GM12875 (cell line): ENCODE results near the gene ZNF74.

Experiments used
- H3K4me3 ChIP-seq: one replicate; pipeline ENCODE4 v1.5.1; 2011; ENCODE audit warnings: low read depth, low read length, control low read depth
- TF ChIP-seq, protein P1 (sequence below): IDR thresholded peaks from 2 replicates; pipeline ENCODE4 v1.5.1; 2011; ENCODE audit warnings: low read depth, mild to moderate bottlenecking, control low read depth, inconsistent platforms, low read length, moderate library complexity, borderline replicate concordance; ENCODE audit not compliant: insufficient read depth

Gene ZNF74

DNA sequence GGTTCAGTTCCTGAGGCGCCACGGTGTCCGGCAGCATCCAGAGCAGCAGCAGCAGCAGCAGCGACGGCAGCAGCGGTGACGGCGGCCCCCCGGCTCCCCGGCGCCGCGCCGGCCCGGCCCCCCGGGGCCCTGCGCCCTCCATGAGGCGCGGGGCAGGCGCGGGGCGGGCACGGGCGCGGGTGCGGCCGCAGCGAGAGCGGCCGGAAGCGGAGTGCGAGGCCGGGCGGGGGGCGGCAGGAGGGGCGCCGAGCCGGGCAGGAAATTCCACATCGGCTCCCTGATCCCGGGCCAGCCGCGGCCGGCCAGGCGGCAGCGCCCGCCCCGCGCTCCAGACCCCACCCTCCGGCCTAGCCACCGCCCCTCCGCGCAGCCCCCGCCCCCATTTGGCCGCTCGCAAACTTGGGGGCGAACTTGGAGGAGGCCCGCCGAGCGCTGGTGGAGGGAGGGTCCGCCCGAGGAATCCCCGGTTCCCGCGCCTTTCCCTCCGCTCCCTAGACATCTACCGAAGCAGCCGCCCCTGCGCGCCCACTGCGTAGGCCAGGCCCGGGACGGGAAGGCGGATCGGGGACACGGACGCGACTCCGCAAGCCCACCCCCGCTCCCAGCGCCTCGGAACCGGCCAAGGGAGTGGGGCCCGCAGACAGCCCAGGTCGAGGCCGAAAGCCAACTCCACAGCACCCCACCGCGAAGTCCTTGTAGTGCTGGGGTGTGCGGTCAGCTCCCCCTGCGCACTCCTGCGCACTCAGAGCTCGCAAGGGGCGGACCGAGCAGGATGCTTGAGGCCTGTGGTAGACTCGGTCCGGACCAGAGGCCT is 43.9 kb downstream of the ZNF74 start, which contains the start of gene SCARF2:
SCARF2 (minus strand) TSS at position 213 of the 814 bp plus-strand sequence; CDS start at position 142, 71 bp downstream.
- TF ChIP-seq, protein P1, sequence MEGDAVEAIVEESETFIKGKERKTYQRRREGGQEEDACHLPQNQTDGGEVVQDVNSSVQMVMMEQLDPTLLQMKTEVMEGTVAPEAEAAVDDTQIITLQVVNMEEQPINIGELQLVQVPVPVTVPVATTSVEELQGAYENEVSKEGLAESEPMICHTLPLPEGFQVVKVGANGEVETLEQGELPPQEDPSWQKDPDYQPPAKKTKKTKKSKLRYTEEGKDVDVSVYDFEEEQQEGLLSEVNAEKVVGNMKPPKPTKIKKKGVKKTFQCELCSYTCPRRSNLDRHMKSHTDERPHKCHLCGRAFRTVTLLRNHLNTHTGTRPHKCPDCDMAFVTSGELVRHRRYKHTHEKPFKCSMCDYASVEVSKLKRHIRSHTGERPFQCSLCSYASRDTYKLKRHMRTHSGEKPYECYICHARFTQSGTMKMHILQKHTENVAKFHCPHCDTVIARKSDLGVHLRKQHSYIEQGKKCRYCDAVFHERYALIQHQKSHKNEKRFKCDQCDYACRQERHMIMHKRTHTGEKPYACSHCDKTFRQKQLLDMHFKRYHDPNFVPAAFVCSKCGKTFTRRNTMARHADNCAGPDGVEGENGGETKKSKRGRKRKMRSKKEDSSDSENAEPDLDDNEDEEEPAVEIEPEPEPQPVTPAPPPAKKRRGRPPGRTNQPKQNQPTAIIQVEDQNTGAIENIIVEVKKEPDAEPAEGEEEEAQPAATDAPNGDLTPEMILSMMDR = no peak
- no peak within 1 kb of the TSS for H3K4me3 ChIP-seq

DNA sequence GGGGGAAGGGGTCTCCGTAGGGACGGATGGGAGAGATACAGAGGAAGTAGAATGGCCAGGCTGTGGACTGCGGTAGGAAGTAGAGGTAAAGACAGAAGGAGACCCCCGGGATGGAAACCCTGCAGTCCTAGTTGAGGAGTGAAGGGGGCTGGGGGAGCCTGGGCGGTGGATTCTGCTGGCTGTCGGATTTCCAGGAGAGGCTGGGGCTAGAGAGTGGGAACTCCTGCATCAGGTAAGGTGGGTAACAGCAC is 44.4 kb downstream of the ZNF74 start:
- TF ChIP-seq, protein P1 = no peak
- H3K4me3 ChIP-seq = no peak overlapping the region

DNA sequence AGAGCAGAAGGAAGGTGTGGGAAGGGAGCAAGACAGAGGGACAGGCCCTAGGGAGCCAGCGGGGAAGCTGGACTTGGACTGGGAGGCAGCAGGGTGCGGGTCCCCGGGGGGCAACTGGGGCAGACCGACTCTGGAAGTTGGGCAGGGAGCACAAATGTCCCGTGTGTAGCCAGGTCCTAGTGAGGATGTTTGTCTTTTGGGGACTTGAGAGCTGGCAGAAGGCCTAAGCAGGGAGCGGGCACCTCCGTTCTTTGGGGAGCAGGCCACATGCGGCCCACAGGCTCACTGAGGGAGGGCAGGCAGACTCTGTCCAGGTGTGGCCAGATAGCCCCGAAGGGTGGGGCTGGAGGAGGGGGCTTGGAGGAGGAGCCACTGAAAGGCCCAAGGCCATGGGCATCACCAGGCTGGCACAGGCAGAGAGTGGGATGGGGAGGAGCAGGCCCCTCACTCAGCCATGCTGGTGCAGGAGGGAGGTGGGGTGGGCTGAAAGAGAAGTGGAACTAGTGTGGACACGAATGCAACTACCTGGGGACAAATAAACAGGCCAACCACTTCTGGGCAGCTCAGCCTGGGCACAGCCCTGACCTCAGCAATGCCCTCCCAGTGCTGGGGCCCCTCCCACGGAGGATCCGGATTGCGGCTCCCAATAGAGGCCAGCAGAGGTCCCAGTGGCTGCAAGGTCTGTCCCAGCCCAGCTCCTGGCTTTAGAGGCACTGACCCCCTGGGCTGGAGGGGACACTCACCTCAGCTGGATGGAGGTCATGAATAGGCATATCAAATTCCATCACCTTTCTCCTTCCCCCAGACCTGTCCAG is 44.9 kb downstream of the ZNF74 start:
- TF ChIP-seq, protein P1 = no peak
- H3K4me3 ChIP-seq = no peak overlapping the region

DNA sequence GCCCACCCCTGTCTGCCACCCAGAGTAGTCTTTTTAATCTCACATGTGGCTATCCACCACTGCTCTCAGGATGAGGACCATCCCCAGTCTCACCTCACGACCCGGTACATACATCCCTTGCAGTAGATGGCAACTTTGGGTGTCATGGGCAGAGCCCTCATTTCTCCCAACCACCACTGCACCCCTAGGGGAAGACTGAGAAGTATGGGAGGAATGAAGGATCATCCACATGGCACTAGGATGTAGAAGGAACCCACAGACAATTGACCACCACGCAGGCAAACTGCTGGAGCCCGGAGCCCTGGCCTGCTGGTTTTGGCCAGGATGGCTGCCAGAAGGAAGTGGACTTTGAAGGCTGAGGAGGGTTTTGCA is 45.6 kb downstream of the ZNF74 start:
- H3K4me3 ChIP-seq = no peak overlapping the region
- TF ChIP-seq, protein P1 = no peak

DNA sequence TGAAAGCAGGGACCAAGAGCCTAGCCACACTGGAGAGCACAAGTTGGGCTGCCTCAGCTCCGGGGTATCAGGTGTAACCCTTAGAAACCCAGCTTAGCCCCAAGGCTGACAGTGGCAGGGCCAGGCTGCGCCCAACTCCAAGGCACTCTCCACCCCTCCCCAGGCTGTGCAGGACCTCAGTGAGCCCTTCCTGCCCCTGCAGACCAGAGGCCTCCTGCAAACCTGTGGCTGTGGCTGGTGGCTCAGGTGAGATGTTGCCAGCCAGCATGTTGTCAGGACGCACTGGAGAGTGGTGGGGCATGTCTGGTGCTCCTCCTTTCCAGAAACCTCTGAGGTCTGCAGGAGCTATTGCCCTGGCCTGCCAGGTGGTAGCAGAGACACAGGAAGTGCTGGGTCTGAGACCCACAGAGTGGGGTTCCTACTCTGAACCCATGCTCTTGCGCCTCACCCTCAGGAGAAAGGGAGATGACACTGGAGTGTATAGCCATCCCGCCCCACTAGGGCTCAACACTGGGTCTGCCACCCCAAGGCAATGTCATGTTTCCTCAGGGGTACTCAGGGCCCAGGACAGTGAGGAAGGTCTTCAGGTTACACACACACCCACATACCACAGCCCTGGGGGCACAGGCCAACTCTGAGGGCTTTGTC is 46.1 kb downstream of the ZNF74 start:
- TF ChIP-seq, protein P1 = no peak
- no peak overlapping the region for H3K4me3 ChIP-seq

DNA sequence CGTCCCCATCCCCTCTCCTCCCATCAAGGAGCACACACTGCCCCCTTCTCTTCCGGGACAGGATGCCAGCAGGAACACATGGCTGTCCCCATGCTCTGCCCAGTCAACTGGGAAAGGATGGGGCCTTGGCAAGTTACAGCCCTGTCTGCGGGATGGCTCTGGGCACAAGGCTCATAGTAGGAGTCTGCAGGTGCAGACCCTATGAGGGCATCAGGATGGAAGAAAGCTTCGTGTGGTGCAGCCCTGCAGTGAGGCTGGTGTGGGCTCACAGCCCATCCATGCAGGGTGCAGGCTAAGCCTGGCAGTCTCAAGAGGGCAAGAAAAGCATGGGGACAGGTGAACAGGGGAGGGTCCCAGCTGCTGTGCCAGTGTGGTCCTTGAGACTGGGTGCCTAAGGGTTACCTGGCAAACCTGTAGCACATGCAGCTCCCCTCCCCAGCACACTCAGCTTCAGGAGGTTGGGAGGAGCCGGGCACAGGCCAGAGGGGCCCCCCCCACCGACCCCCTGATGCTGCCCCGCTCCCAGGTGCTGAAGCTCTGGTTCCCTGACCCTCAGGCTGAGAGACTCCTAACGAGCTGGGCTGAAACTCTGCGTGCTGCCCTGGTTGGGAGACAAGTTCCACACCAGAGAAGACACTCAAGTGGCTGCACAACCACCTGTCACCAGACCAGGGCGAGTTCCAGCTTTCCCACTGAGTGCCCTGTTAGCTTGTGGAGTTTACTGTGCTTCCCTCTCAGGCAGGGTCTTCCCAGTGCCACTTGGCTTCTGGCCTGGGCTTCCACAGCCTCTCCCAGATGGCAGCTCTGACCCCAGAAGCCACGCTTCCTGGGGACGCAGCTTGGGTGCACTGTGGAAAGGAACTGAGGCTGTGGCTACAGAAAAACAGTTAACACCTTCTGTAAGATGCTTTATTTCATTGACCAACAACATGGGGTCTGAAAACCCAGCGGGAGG is 47.0 kb downstream of the ZNF74 start:
- TF ChIP-seq, protein P1 = no peak
- no peak overlapping the region for H3K4me3 ChIP-seq
